Fibroblast of mammary gland (primary cell): Measurements from ENCODE around the gene COTL1.

Experiments
- DNase-seq: peaks from one replicate; pipeline ENCODE4 v3.0.0-alpha.2; 2010; ENCODE audit warnings: low read depth
- H3K4me3 ChIP-seq: 2 replicates; pipeline ENCODE4 v1.5.1; 2011; ENCODE audit warnings: low read depth, mild to moderate bottlenecking, low read length, moderate library complexity; ENCODE audit not compliant: control insufficient read depth
- TF ChIP-seq, protein P1 (sequence below): conservative IDR thresholded peaks from 2 replicates; pipeline ENCODE4 v1.5.1; 2011; ENCODE audit warnings: low read depth, low read length, inconsistent platforms; ENCODE audit not compliant: control insufficient read depth, insufficient read depth

Gene COTL1

GRCh38 chr16:84548971-84549844, 68.7 kb downstream of the COTL1 start:
- TF ChIP-seq, protein P1, sequence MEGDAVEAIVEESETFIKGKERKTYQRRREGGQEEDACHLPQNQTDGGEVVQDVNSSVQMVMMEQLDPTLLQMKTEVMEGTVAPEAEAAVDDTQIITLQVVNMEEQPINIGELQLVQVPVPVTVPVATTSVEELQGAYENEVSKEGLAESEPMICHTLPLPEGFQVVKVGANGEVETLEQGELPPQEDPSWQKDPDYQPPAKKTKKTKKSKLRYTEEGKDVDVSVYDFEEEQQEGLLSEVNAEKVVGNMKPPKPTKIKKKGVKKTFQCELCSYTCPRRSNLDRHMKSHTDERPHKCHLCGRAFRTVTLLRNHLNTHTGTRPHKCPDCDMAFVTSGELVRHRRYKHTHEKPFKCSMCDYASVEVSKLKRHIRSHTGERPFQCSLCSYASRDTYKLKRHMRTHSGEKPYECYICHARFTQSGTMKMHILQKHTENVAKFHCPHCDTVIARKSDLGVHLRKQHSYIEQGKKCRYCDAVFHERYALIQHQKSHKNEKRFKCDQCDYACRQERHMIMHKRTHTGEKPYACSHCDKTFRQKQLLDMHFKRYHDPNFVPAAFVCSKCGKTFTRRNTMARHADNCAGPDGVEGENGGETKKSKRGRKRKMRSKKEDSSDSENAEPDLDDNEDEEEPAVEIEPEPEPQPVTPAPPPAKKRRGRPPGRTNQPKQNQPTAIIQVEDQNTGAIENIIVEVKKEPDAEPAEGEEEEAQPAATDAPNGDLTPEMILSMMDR: no peak
- DNase-seq: no peak
- H3K4me3 ChIP-seq: no peak overlapping the region

DNA sequence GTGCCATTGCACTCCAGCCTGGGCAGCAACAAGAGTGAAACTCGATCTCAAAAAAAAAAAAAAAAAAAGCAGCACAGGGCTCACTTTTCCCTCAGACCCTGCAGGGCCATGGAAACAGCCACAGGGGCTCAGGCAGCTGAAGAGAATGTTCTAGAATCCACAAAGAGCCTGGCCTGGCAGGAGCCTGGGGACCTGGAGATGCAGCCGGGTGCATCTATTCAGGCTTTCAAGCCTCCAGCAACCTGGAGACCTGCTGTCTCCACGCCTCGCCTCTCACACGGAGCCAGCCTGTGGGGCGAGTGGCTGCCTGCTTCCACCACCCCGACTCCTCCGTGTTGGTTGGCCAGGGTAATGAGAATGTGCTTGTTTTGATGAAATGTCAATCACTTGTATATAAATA, 69.4 kb downstream of the COTL1 start:
- H3K4me3 ChIP-seq: no peak overlapping the region
- TF ChIP-seq, protein P1: no peak
- no peak for DNase-seq

DNA sequence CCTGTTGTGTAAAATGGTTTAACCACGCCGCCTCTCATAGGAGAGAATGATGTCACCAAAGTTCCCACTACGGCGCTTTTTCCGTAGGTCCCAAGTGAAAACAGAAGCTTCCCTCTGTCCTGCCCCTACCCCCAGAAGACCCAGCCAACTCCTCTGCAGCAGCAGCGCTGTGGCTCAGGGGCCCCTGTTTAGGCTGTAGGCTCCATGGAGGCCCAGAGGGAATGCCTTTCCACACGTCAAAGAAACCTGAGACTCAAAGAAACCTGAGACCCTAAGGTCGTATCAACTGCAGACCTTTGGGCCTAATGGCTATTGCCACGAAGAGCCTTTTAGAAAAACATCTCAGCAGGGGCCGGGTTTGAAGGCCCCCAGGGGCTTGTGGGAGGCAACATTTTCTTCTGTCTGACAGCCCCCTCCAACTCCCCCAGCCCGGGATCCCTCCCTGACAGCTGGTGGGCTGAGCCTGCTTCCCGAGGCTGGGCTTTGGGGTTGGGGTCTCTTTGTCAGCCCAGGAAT, 70.3 kb downstream of the COTL1 start:
- TF ChIP-seq, protein P1: no peak
- no peak overlapping the region for H3K4me3 ChIP-seq
- DNase-seq: no peak

DNA sequence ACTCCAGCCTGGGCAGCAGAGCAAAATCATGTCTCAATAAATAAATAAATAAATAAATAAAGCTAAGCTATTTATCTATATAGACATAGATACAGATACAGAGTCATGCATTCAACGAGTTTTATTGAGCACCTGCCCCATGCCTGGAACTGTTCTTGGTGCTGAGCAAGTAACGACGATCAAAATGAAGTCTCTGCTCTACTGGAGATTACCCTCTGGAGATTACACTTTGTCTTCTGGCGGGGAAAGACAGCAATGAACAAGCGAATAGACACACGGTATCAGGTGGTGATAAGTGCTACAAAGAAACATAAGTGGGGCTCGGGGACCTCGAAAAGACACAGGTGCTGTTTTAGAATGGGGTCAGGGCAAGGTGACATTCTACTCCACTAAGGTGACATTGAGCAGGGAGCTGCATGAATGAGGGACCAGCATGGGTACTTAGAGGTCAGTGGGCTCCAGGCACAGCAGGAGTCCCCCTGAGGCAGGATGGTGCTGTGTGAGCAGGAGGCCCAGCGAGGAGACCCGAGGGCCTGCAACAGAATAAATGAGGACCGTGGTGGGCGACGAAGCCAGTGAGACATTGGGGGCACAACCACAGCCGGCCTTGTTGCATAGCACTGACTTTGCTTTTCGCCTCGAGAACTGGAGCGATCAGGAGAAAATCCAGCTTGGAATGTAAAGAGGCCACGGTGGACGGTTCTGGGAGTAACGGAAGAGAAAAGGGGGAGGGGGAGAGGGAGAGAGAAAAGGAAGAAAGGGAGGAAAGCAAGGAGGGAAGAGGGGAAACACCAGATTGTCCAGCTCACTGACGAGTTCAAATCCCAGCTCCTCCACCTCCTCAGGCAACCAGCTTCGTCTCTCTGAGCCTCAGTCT, 71.0 kb downstream of the COTL1 start:
- H3K4me3 ChIP-seq: no peak overlapping the region
- TF ChIP-seq, protein P1: no peak
- no peak for DNase-seq

DNA sequence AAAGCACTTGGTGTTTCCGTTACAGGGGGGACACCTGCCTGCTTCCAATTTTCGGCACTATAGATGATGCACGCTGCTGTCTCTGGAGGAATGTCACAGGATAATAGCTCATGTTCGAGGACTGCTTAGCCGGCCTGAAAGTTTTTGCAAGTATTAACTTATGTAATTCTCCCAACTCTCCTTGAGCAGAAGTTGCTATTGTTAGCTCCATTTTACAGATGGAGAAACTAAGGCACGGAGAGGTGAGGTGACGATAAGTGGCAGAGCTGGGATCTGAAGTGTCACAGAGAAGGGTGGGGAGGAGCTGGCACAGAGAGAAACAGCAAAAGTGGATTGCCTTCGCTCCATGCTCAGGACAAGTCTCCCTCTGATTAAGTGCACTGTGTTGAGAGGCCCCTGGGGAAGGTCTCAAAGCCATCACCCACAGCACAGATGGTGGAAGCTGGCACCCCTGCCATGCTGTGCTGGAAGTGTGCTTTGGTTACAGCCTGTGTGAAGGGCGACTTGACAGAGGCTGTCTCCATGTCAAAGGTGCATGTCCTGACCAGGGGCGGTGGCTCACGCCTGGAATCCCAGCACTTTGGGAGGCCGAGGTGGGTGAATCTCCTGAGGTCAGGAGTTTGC, 72.7 kb downstream of the COTL1 start:
- TF ChIP-seq, protein P1: no peak
- no peak overlapping the region for H3K4me3 ChIP-seq
- DNase-seq: no peak

- TF ChIP-seq, protein P1: no peak
- DNase-seq: peak; percentile 31
- no peak overlapping the region for H3K4me3 ChIP-seq
These were observed 73.7 kb downstream of the COTL1 start for GRCh38 chr16:84544031-84544773.
